Iris pigment epithelial cell (primary cell): Measurements from ENCODE around the gene CACNA1C.

Experiments
- DNase-seq: peaks from one replicate; pipeline ENCODE4 v3.0.0-alpha.2; 2011; ENCODE audit warnings: low read depth

CACNA1C gene

GRCh38 chr12:2628401-2628800, 575.6 kb downstream of the CACNA1C start:
- no peak for DNase-seq

GRCh38 chr12:2629051-2629450, 576.3 kb downstream of the CACNA1C start:
- DNase-seq, result no peak

GRCh38 chr12:2631653-2632350, 579.0 kb downstream of the CACNA1C start:
- DNase-seq, result no peak

GRCh38 chr12:2633176-2633824, 580.5 kb downstream of the CACNA1C start:
- no peak for DNase-seq

GRCh38 chr12:2633825-2634200, 581.0 kb downstream of the CACNA1C start:
- DNase-seq, result no peak

- no peak for DNase-seq
Observed at GRCh38 chr12:2634471-2634870, 581.7 kb downstream of the CACNA1C start.

GRCh38 chr12:2636741-2637340, 584.1 kb downstream of the CACNA1C start:
- DNase-seq, result no peak

GRCh38 chr12:2637371-2637770, 584.6 kb downstream of the CACNA1C start:
- no peak for DNase-seq

GRCh38 chr12:2638273-2639019, 585.7 kb downstream of the CACNA1C start:
- DNase-seq, result no peak

- DNase-seq, result no peak
Observed at GRCh38 chr12:2639020-2639298, 586.2 kb downstream of the CACNA1C start.

GRCh38 chr12:2640281-2640680, 587.5 kb downstream of the CACNA1C start:
- no peak for DNase-seq

GRCh38 chr12:2640709-2641108, 587.9 kb downstream of the CACNA1C start:
- DNase-seq, result peak; percentile 98

GRCh38 chr12:2641207-2641606, 588.4 kb downstream of the CACNA1C start:
- DNase-seq, result peak; percentile 35

GRCh38 chr12:2641761-2642160, 589.0 kb downstream of the CACNA1C start:
- no peak for DNase-seq

- no peak for DNase-seq
Observed at GRCh38 chr12:2642176-2642892, 589.5 kb downstream of the CACNA1C start.

- DNase-seq, result no peak
Observed at GRCh38 chr12:2642896-2643425, 590.2 kb downstream of the CACNA1C start.

- no peak for DNase-seq
Observed at GRCh38 chr12:2643576-2644135, 590.9 kb downstream of the CACNA1C start.

- DNase-seq, result no peak
Observed at GRCh38 chr12:2644683-2645405, 592.1 kb downstream of the CACNA1C start.

- DNase-seq, result no peak
Observed at GRCh38 chr12:2645460-2645859, 592.7 kb downstream of the CACNA1C start.

GRCh38 chr12:2646341-2646740, 593.6 kb downstream of the CACNA1C start:
- DNase-seq, result no peak

GRCh38 chr12:2647186-2647585, 594.4 kb downstream of the CACNA1C start:
- no peak for DNase-seq
